Endothelial cell of umbilical vein (primary cell): ENCODE data around the gene EHMT1. TPM values are rescaled to one million over a fixed set of nuclear protein-coding genes. Genes with fewer than 3 reads are reported as not detected.

Source experiments
- BruUV-seq: library from RNA; stranded (reverse); fragments of 400-500 nt; replicated peaks from 2 replicates; lab custom pipeline; 2021; lab: Mats Ljungman, UMichigan
- CTCF ChIA-PET: fragments of 300-600, 350-600 bp; sonication (Branson Sonifier 250); formaldehyde crosslinking; loops from one replicate; lab custom pipeline; 2021; ENCODE audit warnings: antibody characterized with exemption, inconsistent platforms; lab: Charles Lee
- POLR2A ChIA-PET: fragments of 300-600, 350-600 bp; sonication (Branson Sonifier 250); formaldehyde crosslinking; loops from one replicate; lab custom pipeline; 2021; ENCODE audit warnings: antibody characterized with exemption, inconsistent platforms; lab: Charles Lee
- DNase-seq: peaks from one replicate; pipeline ENCODE4 v3.0.0-alpha.2; 2011; ENCODE audit warnings: low read depth, low spot score
- FAIRE-seq: peaks from 2 replicates; lab custom pipeline; 2011; peaks lifted over from hg19 to GRCh38; lab: Jason Lieb, UNC
- H2AFZ ChIP-seq: 2 replicates; pipeline ENCODE4 v1.6.0; 2012; ENCODE audit warnings: low read depth, low read length, control low read depth, inconsistent platforms
- H3K27ac ChIP-seq: 2 replicates; pipeline ENCODE4 v1.5.1; 2011; ENCODE audit warnings: low read depth, mild to moderate bottlenecking, control low read depth, low read length, moderate library complexity; ENCODE audit not compliant: insufficient read depth
- H3K27me3 ChIP-seq, 2 experiments: 2 replicates each; pipeline versions ENCODE4 v1.6.0 to v1.6.1; 2011; ENCODE audit warnings: low read length in 2 of 2, mixed read lengths in 1 of 2; ENCODE audit not compliant: control insufficient read depth in 2 of 2, insufficient read depth in 2 of 2
- H3K36me3 ChIP-seq, 2 experiments: 2 replicates in 1 of 2; 3 replicates in 1 of 2; pipeline ENCODE4 v1.5.1; 2011; ENCODE audit warnings: low read length in 2 of 2, mild to moderate bottlenecking in 1 of 2, moderate library complexity in 1 of 2; ENCODE audit not compliant: control insufficient read depth in 2 of 2, insufficient read depth in 2 of 2; ENCODE audit errors: extremely low read depth in 1 of 2
- H3K4me1 ChIP-seq: 3 replicates; pipeline ENCODE4 v1.5.1; 2011; ENCODE audit warnings: mild to moderate bottlenecking, low read length; ENCODE audit not compliant: control insufficient read depth, insufficient read depth; ENCODE audit errors: extremely low read depth
- H3K4me2 ChIP-seq: 2 replicates; pipeline ENCODE4 v1.6.1; 2011; ENCODE audit warnings: low read length, control low read depth, mixed read lengths; ENCODE audit not compliant: insufficient read depth
- H3K4me3 ChIP-seq, 3 experiments: fragments of 200-600 bp in 1 of 3; sonication (generic), shearing (Covaris generic) in 1 of 3; replicated peaks in 1 of 3; 2 replicates each; pipeline ENCODE4 v1.5.1; 2011 to 2016; ENCODE audit warnings: control low read depth in 3 of 3, low read length in 3 of 3, mild to moderate bottlenecking in 2 of 3, inconsistent platforms in 1 of 3, low read depth in 1 of 3, moderate library complexity in 1 of 3; ENCODE audit not compliant: insufficient read depth in 1 of 3
- H3K79me2 ChIP-seq: 2 replicates; pipeline ENCODE4 v1.6.0; 2012; ENCODE audit warnings: low read length, inconsistent platforms; ENCODE audit not compliant: control insufficient read depth, insufficient read depth
- H3K9ac ChIP-seq: replicated peaks from 2 replicates; pipeline ENCODE3; 2011; ENCODE audit warnings: low read length, control low read depth; ENCODE audit not compliant: insufficient read depth; ENCODE audit errors: extremely low read depth
- H3K9me1 ChIP-seq: replicated peaks from 3 replicates; pipeline ENCODE4 v1.6.0; 2011; ENCODE audit warnings: mild to moderate bottlenecking, low read length; ENCODE audit not compliant: control insufficient read depth, insufficient read depth; ENCODE audit errors: extremely low read depth
- H3K9me3 ChIP-seq: replicated peaks from 2 replicates; pipeline ENCODE4 v1.5.1; 2012; ENCODE audit warnings: low read length, inconsistent platforms; ENCODE audit not compliant: control insufficient read depth, insufficient read depth
- H4K20me1 ChIP-seq: replicated peaks from 2 replicates; pipeline ENCODE3; 2011; ENCODE audit warnings: mild to moderate bottlenecking, low read length; ENCODE audit not compliant: control insufficient read depth, insufficient read depth; ENCODE audit errors: extremely low read depth
- EZH2 ChIP-seq: IDR thresholded peaks from 2 replicates; pipeline ENCODE4 v1.6.1; 2012; ENCODE audit warnings: borderline replicate concordance, low read depth, mild to moderate bottlenecking, moderate library complexity, low read length, inconsistent platforms; ENCODE audit not compliant: severe bottlenecking
- FOS ChIP-seq: IDR thresholded peaks from 2 replicates; pipeline ENCODE4 v1.6.1; 2011; ENCODE audit warnings: mild to moderate bottlenecking, low read length, moderate library complexity, borderline replicate concordance; ENCODE audit not compliant: insufficient read depth
- GATA2 ChIP-seq: IDR thresholded peaks from 2 replicates; pipeline ENCODE4 v1.7.0; 2011; ENCODE audit warnings: low read depth, mild to moderate bottlenecking, moderate library complexity, mixed read lengths, low read length; ENCODE audit not compliant: insufficient read length, insufficient read depth
- JUN ChIP-seq: IDR thresholded peaks from 2 replicates; pipeline ENCODE4 v1.6.1; 2011; ENCODE audit warnings: borderline replicate concordance, low read depth; ENCODE audit not compliant: insufficient read length, insufficient read depth
- MYC ChIP-seq: IDR thresholded peaks from one replicate; pipeline ENCODE4 v1.6.1; 2011; ENCODE audit warnings: mild to moderate bottlenecking, low read depth, low read length
- POLR2A ChIP-seq: IDR thresholded peaks from 2 replicates; pipeline ENCODE4 v1.6.1; 2012; ENCODE audit warnings: low read depth, mild to moderate bottlenecking, control low read depth, low read length
- POLR2AphosphoS5 ChIP-seq: IDR thresholded peaks from 2 replicates; pipeline ENCODE4 v1.6.1; 2012; ENCODE audit warnings: low read depth, mild to moderate bottlenecking, control low read depth, low read length, moderate library complexity; ENCODE audit not compliant: insufficient read depth
- dilution Hi-C: fragments of 300-500 bp; cut with MboI; formaldehyde crosslinking; loops from one replicate; pipeline ENCODE4 v1.15.0; 2019; ENCODE audit warnings: low sequenced_read_pairs; ENCODE audit not compliant: extremely low pct_ligation_motif_present
- intact Hi-C: fragments of 100-400 bp; cut with micrococcal nuclease; formaldehyde crosslinking; loops from one replicate; pipeline ENCODE4 v1.10.0; 2022
- polyA plus RNA-seq, 4 experiments: library from polyadenylated mRNA; depleted of rRNA in 3 of 4; stranded (reverse) in 3 of 4; unstranded in 1 of 4; fragments of >200 nt; gene quantifications; 2 replicates each; pipeline versions ENCODE4 v1.2.1 to v1.2.3, GENCODE V29; 2011 to 2012; ENCODE audit warnings: missing spikeins in 1 of 4
- total RNA-seq: library from RNA; stranded (reverse); gene quantifications from 2 replicates; pipeline ENCODE4 v1.2.3, GENCODE V29; 2021
- TF ChIP-seq, protein P1 (sequence below), 2 donors: IDR thresholded peaks; 1 replicate in 1 of 2; 2 replicates in 1 of 2; pipeline ENCODE4 v1.5.1; 2011; ENCODE audit warnings: low read length in 2 of 2, mild to moderate bottlenecking in 2 of 2, moderate library complexity in 2 of 2, control low read depth in 1 of 2, inconsistent platforms in 1 of 2, low read depth in 1 of 2; ENCODE audit not compliant: insufficient read depth in 1 of 2; ENCODE audit errors: extremely low read depth in 1 of 2
- TF ChIP-seq, protein P2 (sequence below): IDR thresholded peaks from 2 replicates; pipeline ENCODE4 v1.6.1; 2011; ENCODE audit not compliant: insufficient read depth, insufficient read length

Gene EHMT1
- total and polyA plus RNA-seq, 2 donors (not counting 3 experiments of a cell fraction or from before 2014, with no cell fraction given): 48.2 to 104 TPM

DNA sequence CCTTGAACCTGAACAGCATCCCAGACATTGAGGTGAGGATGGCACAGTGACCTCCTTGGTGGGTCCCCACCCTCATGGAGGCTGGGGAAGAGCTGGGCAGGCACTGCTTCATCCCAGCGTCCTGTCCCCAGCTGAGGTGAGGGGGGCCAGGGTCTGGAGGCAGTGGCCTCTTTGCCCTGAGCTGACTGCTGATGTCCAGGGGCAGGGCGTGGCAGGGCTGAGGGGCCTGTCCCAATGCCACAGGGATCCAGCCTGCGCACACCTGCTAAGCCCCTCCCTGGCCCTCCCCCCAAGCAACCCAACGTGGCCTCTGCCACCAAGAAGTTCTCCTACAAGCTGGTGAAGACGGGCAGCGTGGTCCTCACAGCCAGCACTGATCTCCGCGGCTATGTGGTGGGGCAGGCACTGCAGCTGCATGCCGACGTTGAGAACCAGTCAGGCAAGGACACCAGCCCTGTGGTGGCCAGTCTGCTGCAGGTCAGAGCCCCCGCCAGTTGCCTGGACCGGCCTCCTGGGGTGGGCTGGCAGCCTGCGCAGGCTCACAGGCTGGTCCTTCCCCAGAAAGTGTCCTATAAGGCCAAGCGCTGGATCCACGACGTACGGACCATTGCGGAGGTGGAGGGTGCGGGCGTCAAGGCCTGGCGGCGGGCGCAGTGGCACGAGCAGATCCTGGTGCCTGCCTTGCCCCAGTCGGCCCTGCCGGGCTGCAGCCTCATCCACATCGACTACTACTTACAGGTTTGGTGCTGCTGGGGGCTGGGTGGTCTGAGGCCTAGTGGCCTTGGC is 4.9 kb upstream of the EHMT1 start:
- POLR2A ChIA-PET: no interaction called here
- intact Hi-C loops: no loop called here
- no peak for DNase-seq
- no peaks in the 10 kb centered on the region for H4K20me1 ChIP-seq
- peaks cover 15% of the 10 kb centered on the region for H3K4me1 ChIP-seq
- CTCF ChIA-PET: no interaction called here
- dilution Hi-C loops: no loop called here
- H3K9ac ChIP-seq: no peak overlapping the region
- H3K4me2 ChIP-seq: no peak overlapping the region
- H3K36me3 ChIP-seq: peaks cover 0 to 13% of the 10 kb centered on the region in 2 experiments
- H3K79me2 ChIP-seq: peaks cover 15% of the 10 kb centered on the region
- no peak for TF ChIP-seq JUN
- TF ChIP-seq POLR2A: no peak
- no peak for TF ChIP-seq GATA2
- no peak for TF ChIP-seq MYC
- TF ChIP-seq EZH2: no peak
- TF ChIP-seq, protein P1, sequence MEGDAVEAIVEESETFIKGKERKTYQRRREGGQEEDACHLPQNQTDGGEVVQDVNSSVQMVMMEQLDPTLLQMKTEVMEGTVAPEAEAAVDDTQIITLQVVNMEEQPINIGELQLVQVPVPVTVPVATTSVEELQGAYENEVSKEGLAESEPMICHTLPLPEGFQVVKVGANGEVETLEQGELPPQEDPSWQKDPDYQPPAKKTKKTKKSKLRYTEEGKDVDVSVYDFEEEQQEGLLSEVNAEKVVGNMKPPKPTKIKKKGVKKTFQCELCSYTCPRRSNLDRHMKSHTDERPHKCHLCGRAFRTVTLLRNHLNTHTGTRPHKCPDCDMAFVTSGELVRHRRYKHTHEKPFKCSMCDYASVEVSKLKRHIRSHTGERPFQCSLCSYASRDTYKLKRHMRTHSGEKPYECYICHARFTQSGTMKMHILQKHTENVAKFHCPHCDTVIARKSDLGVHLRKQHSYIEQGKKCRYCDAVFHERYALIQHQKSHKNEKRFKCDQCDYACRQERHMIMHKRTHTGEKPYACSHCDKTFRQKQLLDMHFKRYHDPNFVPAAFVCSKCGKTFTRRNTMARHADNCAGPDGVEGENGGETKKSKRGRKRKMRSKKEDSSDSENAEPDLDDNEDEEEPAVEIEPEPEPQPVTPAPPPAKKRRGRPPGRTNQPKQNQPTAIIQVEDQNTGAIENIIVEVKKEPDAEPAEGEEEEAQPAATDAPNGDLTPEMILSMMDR (IDR thresholded peaks at IDR 0.05; ENCODE audit: extremely low read depth in 1 of 2, insufficient read depth in 1 of 2, low read depth in 1 of 2, low read length in 2 of 2): no peak
- TF ChIP-seq POLR2AphosphoS5: no peak
- TF ChIP-seq, protein P2, sequence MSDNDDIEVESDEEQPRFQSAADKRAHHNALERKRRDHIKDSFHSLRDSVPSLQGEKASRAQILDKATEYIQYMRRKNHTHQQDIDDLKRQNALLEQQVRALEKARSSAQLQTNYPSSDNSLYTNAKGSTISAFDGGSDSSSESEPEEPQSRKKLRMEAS: no peak
- TF ChIP-seq FOS: no peak
- no peaks in the 10 kb centered on the region for H3K27me3 ChIP-seq
- no peaks in the 10 kb centered on the region for H3K9me3 ChIP-seq
- H3K4me3 ChIP-seq: no peak overlapping the region
- no peaks in the 10 kb centered on the region for H3K9me1 ChIP-seq
- no peak overlapping the region for H2AFZ ChIP-seq
- no peak overlapping the region for H3K27ac ChIP-seq
- BruUV-seq: no TSS peak
- no peak for FAIRE-seq
